ENCODE measurements around the gene ASAP2.

GRCh38 chr2:9243357-9243756, 36.7 kb downstream of the ASAP2 start:
- TF ChIP-seq CTCF (IDR thresholded peaks at IDR 0.05) (no peak), EZH2 (IDR thresholded peaks at IDR 0.05; ENCODE audit: borderline replicate concordance, insufficient read depth, low read depth, low read length, poor library complexity, severe bottlenecking) (no peak)
